HepG2 (cell line): ENCODE data around the gene KRT32. TPM values are rescaled to one million over a fixed set of nuclear protein-coding genes. Genes with fewer than 3 reads are reported as not detected.

Experiments used
- ATAC-seq: fragments of 200-7000 bp; cut with Tn5 transposase; 3 replicates; pipeline ENCODE4 v1.9.1; 2020; ENCODE audit warnings: mild to moderate bottlenecking, moderate library complexity
- BruUV-seq: library from RNA; stranded (reverse); fragments of 400-500 nt; replicated peaks from 2 replicates; lab custom pipeline; 2021; lab: Mats Ljungman, UMichigan
- CTCF ChIA-PET: fragments of 300-600 bp; formaldehyde crosslinking; extraction: SDS; loops from one replicate; lab custom pipeline; 2021; ENCODE audit warnings: low total read pairs, inconsistent platforms, low intra/inter-chr PET ratio; lab: Yijun Ruan, JAX
- POLR2A ChIA-PET: fragments of 350-600 bp; sonication (Branson Sonifier 250); formaldehyde crosslinking; loops from one replicate; lab custom pipeline; 2020; ENCODE audit warnings: antibody characterized with exemption, inconsistent platforms; lab: Yijun Ruan, JAX
- DNase-seq: peaks from one replicate; pipeline ENCODE4 v3.0.0-alpha.2; 2015; ENCODE audit warnings: low spot score
- FAIRE-seq: peaks from 3 replicates; lab custom pipeline; 2011; peaks lifted over from hg19 to GRCh38; lab: Jason Lieb, UNC
- H2AFZ ChIP-seq: one replicate; pipeline ENCODE4 v1.6.1; 2011; ENCODE audit warnings: low read length, inconsistent platforms
- H3K27ac ChIP-seq: fragments of 300-600 bp; 3 replicates; pipeline ENCODE4 v1.8.0; 2011; ENCODE audit warnings: mixed run types, mild to moderate bottlenecking, mixed read lengths, low read length, inconsistent platforms; ENCODE audit not compliant: insufficient read depth; ENCODE audit errors: extremely low read length
- H3K27me3 ChIP-seq, 2 experiments: fragments of 200-600 bp in 1 of 2; 2 replicates in 1 of 2; 3 replicates in 1 of 2; pipeline versions ENCODE4 v1.6.0 to v1.8.0; 2011; ENCODE audit warnings: low read length in 2 of 2, mild to moderate bottlenecking in 2 of 2, moderate library complexity in 2 of 2, inconsistent platforms in 1 of 2; ENCODE audit not compliant: insufficient read depth in 2 of 2, control insufficient read depth in 1 of 2
- H3K36me3 ChIP-seq, 2 experiments: fragments of 200-600 bp in 1 of 2; replicated peaks in 1 of 2; 2 replicates in 1 of 2; 3 replicates in 1 of 2; pipeline versions ENCODE4 v1.5.1 to v1.8.0; 2011; ENCODE audit warnings: low read length in 2 of 2, inconsistent platforms in 1 of 2; ENCODE audit not compliant: insufficient read depth in 2 of 2, control insufficient read depth in 1 of 2
- H3K4me1 ChIP-seq: 2 replicates; pipeline ENCODE4 v1.5.1; 2012; ENCODE audit warnings: low read length, inconsistent platforms; ENCODE audit not compliant: insufficient read depth
- H3K4me2 ChIP-seq: 2 replicates; pipeline ENCODE4 v1.6.0; 2011; ENCODE audit warnings: low read depth, low read length, inconsistent platforms
- H3K4me3 ChIP-seq, 3 experiments: fragments of 200-600 bp in 1 of 3; sonication (generic), shearing (Covaris generic) in 1 of 3; replicated peaks in 1 of 3; 2 replicates each; pipeline ENCODE4 v1.5.1; 2011 to 2016; ENCODE audit warnings: low read length in 3 of 3, inconsistent platforms in 2 of 3, low read depth in 2 of 3, mild to moderate bottlenecking in 2 of 3, control low read depth in 1 of 3, mixed read lengths in 1 of 3; ENCODE audit not compliant: insufficient read depth in 1 of 3
- H3K79me2 ChIP-seq: one replicate; pipeline ENCODE4 v1.6.1; 2011; ENCODE audit warnings: low read length, inconsistent platforms; ENCODE audit not compliant: insufficient read depth
- H3K9ac ChIP-seq: 2 replicates; pipeline ENCODE4 v1.6.0; 2011; ENCODE audit warnings: mild to moderate bottlenecking, low read depth, low read length, inconsistent platforms; ENCODE audit not compliant: insufficient read depth
- H3K9me3 ChIP-seq: 2 replicates; pipeline ENCODE4 v1.5.1; 2012; ENCODE audit warnings: mild to moderate bottlenecking, low read length
- H4K20me1 ChIP-seq: 2 replicates; pipeline ENCODE4 v1.6.0; 2011; ENCODE audit warnings: inconsistent platforms, mild to moderate bottlenecking, low read length, moderate library complexity; ENCODE audit not compliant: insufficient read depth
- AGO2 ChIP-seq: fragments of 200-400 bp; formaldehyde crosslinking; optimal IDR thresholded peaks from 2 replicates; pipeline ENCODE3; 2017; ENCODE audit warnings: mild to moderate bottlenecking, low read depth, low read length, moderate library complexity
- ATF6 ChIP-seq: sonication (generic); formaldehyde crosslinking; conservative IDR thresholded peaks from 2 replicates; pipeline ENCODE4 v1.4.0; 2020; ENCODE audit warnings: missing genetic modification reagents
- BRCA1 ChIP-seq: sonication (generic); formaldehyde crosslinking; IDR thresholded peaks from 2 replicates; pipeline ENCODE4 v1.4.0; 2020; ENCODE audit warnings: missing genetic modification reagents
- CEBPG ChIP-seq: IDR thresholded peaks from 2 replicates; pipeline ENCODE4 v1.6.1; 2016
- GPN1 ChIP-seq: sonication (generic); formaldehyde crosslinking; IDR thresholded peaks from 2 replicates; pipeline ENCODE4 v1.5.1; 2020; ENCODE audit warnings: missing genetic modification reagents, borderline replicate concordance
- IRF9 ChIP-seq: sonication (generic); formaldehyde crosslinking; IDR thresholded peaks from 2 replicates; pipeline ENCODE4 v1.8.0; 2022; ENCODE audit warnings: missing genetic modification reagents, mild to moderate bottlenecking, borderline replicate concordance
- KAT2B ChIP-seq: fragments of 150-350 bp; IDR thresholded peaks from 2 replicates; pipeline ENCODE4 v1.6.1; 2014; ENCODE audit warnings: low read depth, low read length, borderline replicate concordance
- KDM3A ChIP-seq: IDR thresholded peaks from 2 replicates; pipeline ENCODE4 v1.6.1; 2018; ENCODE audit warnings: low read depth, missing compliant biosample characterization
- MZF1 ChIP-seq: sonication (generic); formaldehyde crosslinking; IDR thresholded peaks from 2 replicates; pipeline ENCODE4 v1.8.1; 2023; ENCODE audit warnings: mild to moderate bottlenecking, missing genetic modification reagents, borderline replicate concordance
- NCOR1 ChIP-seq: fragments of 200-600 bp; sonication (generic); IDR thresholded peaks from 2 replicates; pipeline ENCODE4 v1.7.0; 2017; ENCODE audit warnings: antibody characterized with exemption, low read length, borderline replicate concordance
- RAD21 ChIP-seq: fragments of 450-650 bp; formaldehyde crosslinking; IDR thresholded peaks from 2 replicates; pipeline ENCODE4 v1.5.0; 2020; ENCODE audit warnings: mild to moderate bottlenecking
- TARDBP ChIP-seq: sonication (generic); formaldehyde crosslinking; IDR thresholded peaks from 2 replicates; pipeline ENCODE4 v1.8.0; 2022; ENCODE audit warnings: mild to moderate bottlenecking, missing genetic modification reagents
- TGIF2 ChIP-seq: IDR thresholded peaks from 2 replicates; pipeline ENCODE4 v1.6.1; 2016; ENCODE audit warnings: control low read depth, missing compliant biosample characterization
- ZFAT ChIP-seq: sonication (generic); formaldehyde crosslinking; conservative IDR thresholded peaks from 2 replicates; pipeline ENCODE4 v1.8.1; 2023; ENCODE audit warnings: missing genetic modification reagents, inconsistent platforms
- ZFP36 ChIP-seq: fragments of 150-350 bp; IDR thresholded peaks from 2 replicates; pipeline ENCODE4 v1.6.1; 2018; ENCODE audit warnings: borderline replicate concordance, low read length, low read depth; ENCODE audit not compliant: partially characterized antibody
- ZNF138 ChIP-seq: sonication (generic); formaldehyde crosslinking; IDR thresholded peaks from 2 replicates; pipeline ENCODE4 v1.5.0; 2020; ENCODE audit warnings: mild to moderate bottlenecking, low read depth, missing genetic modification reagents
- ZNF484 ChIP-seq: sonication (generic); formaldehyde crosslinking; IDR thresholded peaks from 2 replicates; pipeline ENCODE4 v1.5.1; 2020; ENCODE audit warnings: mild to moderate bottlenecking, low read depth, missing genetic modification reagents, borderline replicate concordance
- ZNF562 ChIP-seq: sonication (generic); formaldehyde crosslinking; IDR thresholded peaks from 2 replicates; pipeline ENCODE4 v1.8.0; 2022; ENCODE audit warnings: missing genetic modification reagents, borderline replicate concordance
- ZNF607 ChIP-seq: sonication (generic); formaldehyde crosslinking; IDR thresholded peaks from 2 replicates; pipeline ENCODE4 v1.5.1; 2020; ENCODE audit warnings: missing genetic modification reagents, mild to moderate bottlenecking, borderline replicate concordance
- ZNF652 ChIP-seq: IDR thresholded peaks from 2 replicates; pipeline ENCODE4 v1.6.1; 2016; ENCODE audit warnings: low read depth, borderline replicate concordance
- ZNF782 ChIP-seq: sonication (generic); formaldehyde crosslinking; IDR thresholded peaks from 2 replicates; pipeline ENCODE4 v1.4.0; 2020; ENCODE audit warnings: missing genetic modification reagents, mild to moderate bottlenecking, borderline replicate concordance
- WGBS: methylation state at CpG from one replicate; pipeline ENCODE4 v1.1.6; 2017; ENCODE audit warnings: low lambda C conversion rate; 5-methylcytosine and 5-hydroxymethylcytosine counted together
- in situ Hi-C: cut with HindIII; loops from 2 replicates; pipeline ENCODE4 v1.10.0; 2017; ENCODE audit warnings: low pct_unique_long_range_greater_than_20kb; ENCODE audit not compliant: extremely low pct_ligation_motif_present
- intact Hi-C: fragments of 100-400 bp; cut with micrococcal nuclease; formaldehyde crosslinking; loops from one replicate; pipeline ENCODE4 v1.10.0; 2022; ENCODE audit not compliant: unreplicated experiment
- polyA plus RNA-seq, 8 experiments: library from polyadenylated mRNA; depleted of rRNA in 3 of 8; stranded (reverse) in 7 of 8; unstranded in 1 of 8; fragments of >200 nt; fragmentation: Illumina TruSeq in 4 of 8; extraction: Trizol in 4 of 8; gene quantifications; 2 replicates each; pipeline versions ENCODE4 v1.2.1 to v1.2.3, GENCODE V29; 2011 to 2016; ENCODE audit warnings: low read depth in 4 of 8, missing spikeins in 1 of 8, mixed read lengths in 1 of 8; ENCODE audit not compliant: insufficient read depth in 1 of 8
- total RNA-seq, 5 experiments: library from RNA; depleted of rRNA; stranded (reverse); fragments of >200 nt; fragmentation: Illumina TruSeq; extraction: Trizol; gene quantifications; 2 replicates each; pipeline ENCODE4 v1.2.3, GENCODE V29; 2016; ENCODE audit warnings: low read depth in 1 of 5

Gene KRT32
- total and polyA plus RNA-seq, 2 of the 13 experiments (the other 11 are each of a cell fraction or from before 2014, with no cell fraction given) = not detected

- TF ChIP-seq IRF9 (CRISPR knock-in tag) = no peak
- TF ChIP-seq ZFP36 = no peak
- TF ChIP-seq ZNF138 (CRISPR knock-in tag) = no peak
Observed at GRCh38 chr17:41437769-41438168, 29.4 kb downstream of the KRT32 start (continued).

GRCh38 chr17:41437254-41437653, 29.9 kb downstream of the KRT32 start:
- 43% methylated on average over 7 of the region's 7 CpGs for WGBS
- BruUV-seq = no TSS peak
- FAIRE-seq (no peak), ATAC-seq (no peak), DNase-seq (no peak)
- Histone ChIP-seq H3K27me3 (no peaks in the 10 kb centered on the region; a peak in 2 of 5 replicates), H3K9ac (no peak overlapping the region), H3K4me1 (peaks cover 6% of the 10 kb centered on the region; the same call in 1 of the 2 replicates), H3K4me3 (no peak overlapping the region), H3K27ac (no peak overlapping the region), H3K36me3 (no peaks in the 10 kb centered on the region), H4K20me1 (no peaks in the 10 kb centered on the region), H3K4me2 (no peak overlapping the region), H3K79me2 (no peaks in the 10 kb centered on the region), H3K9me3 (no peaks in the 10 kb centered on the region), H2AFZ (no peak overlapping the region)
- in situ Hi-C loops = no loop called here
- CTCF ChIA-PET = no interaction called here
- POLR2A ChIA-PET = no interaction called here
- intact Hi-C loops = no loop called here
- TF ChIP-seq BRCA1 (no peak), ZNF484 (no peak), TGIF2 (CRISPR knock-in tag) (no peak), AGO2 (no peak), GPN1 (CRISPR knock-in tag) (no peak), MZF1 (CRISPR knock-in tag) (no peak), ZNF607 (CRISPR knock-in tag) (no peak), ATF6 (CRISPR knock-in tag) (no peak), KAT2B (no peak), ZNF782 (no peak), ZFAT (no peak), CEBPG (CRISPR knock-in tag) (no peak), ZNF562 (CRISPR knock-in tag) (no peak), ZNF652 (CRISPR knock-in tag) (no peak), TARDBP (no peak), KDM3A (CRISPR knock-in tag) (no peak), RAD21 (no peak), NCOR1 (no peak)
